Naive thymus-derived CD8-positive, alpha-beta T cell (primary cell): ENCODE measurements around the gene STK4. TPM values are rescaled to one million over a fixed set of nuclear protein-coding genes. Genes with fewer than 3 reads are reported as not detected.

ENCODE experiments used
- ATAC-seq, 2 donors: fragments of 150-1000 bp; cut with Tn5 transposase in 1 of 2; sonication (Bioruptor Pico), chemical (Tn5 transposase) in 1 of 2; 1 replicate in 1 of 2; 2 replicates in 1 of 2; pipeline ENCODE4 v1.10.0; 2021; ENCODE audit warnings: mild to moderate bottlenecking in 2 of 2, moderate library complexity in 2 of 2
- POLR2A ChIA-PET: fragments of 350-600 bp; sonication (Branson Sonifier 250); formaldehyde crosslinking; loops from one replicate; lab custom pipeline; 2021; ENCODE audit warnings: antibody characterized with exemption; lab: Charles Lee
- DNase-seq, 10 donors: peaks; one replicate each; pipeline versions ENCODE4 v3.0.0 to v3.0.0-alpha.2; 2020 to 2022
- H3K27ac Mint-ChIP-seq, 10 donors: one replicate each; pipeline ENCODE4 v1.8.0; 2020 to 2022; ENCODE audit warnings: mild to moderate bottlenecking in 10 of 10, mixed read lengths in 10 of 10, moderate library complexity in 4 of 10, inconsistent platforms in 1 of 10
- H3K27me3 Mint-ChIP-seq, 5 donors: one replicate each; pipeline ENCODE4 v1.8.0; 2021 to 2022; ENCODE audit warnings: mixed read lengths in 5 of 5
- H3K36me3 Mint-ChIP-seq, 3 donors: one replicate each; pipeline ENCODE4 v1.8.0; 2020 to 2022; ENCODE audit warnings: mixed read lengths in 3 of 3, mild to moderate bottlenecking in 2 of 3, inconsistent platforms in 1 of 3
- H3K4me1 Mint-ChIP-seq, 4 donors: one replicate each; pipeline ENCODE4 v1.8.0; 2021 to 2022; ENCODE audit warnings: mixed read lengths in 4 of 4
- H3K4me3 Mint-ChIP-seq, 10 donors: one replicate each; pipeline ENCODE4 v1.8.0; 2020 to 2022; ENCODE audit warnings: mild to moderate bottlenecking in 10 of 10, mixed read lengths in 10 of 10, moderate library complexity in 6 of 10, inconsistent platforms in 1 of 10
- H3K9me3 Mint-ChIP-seq, 9 donors: one replicate each; pipeline ENCODE4 v1.8.0; 2020 to 2022; ENCODE audit warnings: mixed read lengths in 9 of 9, mild to moderate bottlenecking in 3 of 9, inconsistent platforms in 1 of 9, moderate library complexity in 1 of 9
- polyA plus RNA-seq, 3 donors: library from polyadenylated mRNA; unstranded; fragments of 300-500 nt; fragmentation: Illumina TruSeq; gene quantifications; one replicate each; pipeline ENCODE4 v1.2.3, GENCODE V29; 2021
- total RNA-seq, 8 experiments: library from RNA in 2 of 8; stranded (reverse) in 2 of 8; gene quantifications; one replicate each; pipeline ENCODE4 v1.2.3 and lab custom pipeline; 2021 to 2026

STK4 gene
- 100 to 1,000 TPM; 342 to 354 TPM for total RNA-seq
- polyA plus RNA-seq, result 100 to 1,000 TPM; 178 to 192 (median 188) TPM
- 519 to 717 (median 643) reads per million in 6 experiments for total RNA-seq (lab: John Stamatoyannopoulos, UW)

GRCh38 chr20:44966030-44966961, at the start of gene STK4:
STK4 (plus strand) TSS chr20:44966512; CDS start chr20:44966569, 57 bp downstream.
- peak; percentile 92 to 97 (median 96) for DNase-seq
- Mint-ChIP-seq H3K27ac (peak within 1 kb of the TSS; percentile 81 to 98 (median 94)), H3K36me3 (peaks cover 0 to 12% (median 9%) of the 10 kb centered on the region in 3 donors), H3K4me3 (peak within 1 kb of the TSS; percentile 88 to 99 (median 96)), H3K4me1 (peaks cover 33 to 59% (median 49%) of the 10 kb centered on the region in 4 donors), H3K9me3 (no peaks in the 10 kb centered on the region), H3K27me3 (no peaks in the 10 kb centered on the region)
- ATAC-seq, result peak; percentile 77 to 83
- POLR2A ChIA-PET, result interaction anchor here (1.2 to 9.7 kb wide), 9 partner anchors 9 to 86 kb away, joined by 3 to 196 read pairs (median 12); partner anchors contain the start of gene YWHAB

DNA sequence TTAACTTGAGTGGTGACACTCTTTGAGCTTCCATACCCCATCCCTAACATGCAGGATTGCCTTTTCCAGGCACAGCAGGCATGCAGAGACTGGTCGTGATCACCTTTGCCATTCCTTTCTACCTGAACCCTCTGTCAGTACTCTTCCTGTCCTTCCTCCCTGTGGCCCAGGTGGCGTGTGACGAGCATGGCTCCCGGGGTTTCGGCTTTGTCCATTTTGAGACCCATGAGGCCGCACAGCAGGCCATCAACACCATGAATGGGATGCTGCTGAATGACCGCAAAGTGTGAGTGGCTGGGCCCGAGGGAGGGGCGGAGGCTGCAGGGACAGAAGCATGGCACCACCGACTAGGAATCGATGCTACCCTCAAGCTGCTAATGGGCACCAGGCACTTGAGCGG, 49.7 kb upstream of the STK4 start:
- no peaks in the 10 kb centered on the region for H3K27me3 Mint-ChIP-seq
- peak overlapping the region in 1 of 10 donors; percentile 14 for H3K27ac Mint-ChIP-seq
- H3K36me3 Mint-ChIP-seq, result peaks cover 0 to 29% (median 8%) of the 10 kb centered on the region in 3 donors
- DNase-seq (no peak), ATAC-seq (no peak)
- peaks cover 10 to 20% (median 12%) of the 10 kb centered on the region in 4 donors for H3K4me1 Mint-ChIP-seq
- H3K4me3 Mint-ChIP-seq, result no peak overlapping the region
- H3K9me3 Mint-ChIP-seq, result no peaks in the 10 kb centered on the region
- POLR2A ChIA-PET, result interaction anchor here (0.6 to 0.7 kb wide), 2 partner anchors 31 to 62 kb away, joined by 4 to 6 read pairs; partner anchors contain the start of gene YWHAB

- ATAC-seq (no peak), DNase-seq (no peak)
- POLR2A ChIA-PET, result interaction anchor here (0.6 to 0.9 kb wide), 3 partner anchors 8 to 62 kb away, joined by 3 to 6 read pairs (median 4); partner anchors contain the start of genes PABPC1L and YWHAB
- no peaks in the 10 kb centered on the region for H3K27me3 Mint-ChIP-seq
- H3K27ac Mint-ChIP-seq, result no peak overlapping the region
- H3K9me3 Mint-ChIP-seq, result no peaks in the 10 kb centered on the region
- H3K4me1 Mint-ChIP-seq, result peaks cover 9 to 18% (median 11%) of the 10 kb centered on the region in 4 donors
- no peak overlapping the region for H3K4me3 Mint-ChIP-seq
- peaks cover 0 to 33% (median 8%) of the 10 kb centered on the region in 3 donors for H3K36me3 Mint-ChIP-seq
Observed at GRCh38 chr20:44917399-44917798, 48.9 kb upstream of the STK4 start.

DNA sequence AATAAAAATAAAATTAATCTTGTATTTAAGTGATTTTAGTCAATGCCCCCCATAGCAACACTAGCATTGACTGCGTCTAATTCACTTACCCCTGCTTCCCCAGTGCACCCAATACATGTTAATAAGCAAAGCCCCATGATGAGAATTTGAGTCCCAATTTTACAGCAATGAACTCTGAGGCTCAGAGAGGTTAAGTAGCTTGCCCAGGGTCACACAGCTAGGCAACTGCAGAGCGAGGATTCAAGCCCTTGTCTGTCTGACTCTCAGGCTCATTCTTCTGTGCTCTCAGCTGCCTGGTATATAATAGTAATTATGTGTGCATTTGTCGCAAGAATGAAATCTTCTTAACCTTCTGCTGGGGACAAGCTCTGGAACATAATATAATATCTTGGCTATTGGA, 48.0 kb upstream of the STK4 start:
- Mint-ChIP-seq H3K9me3 (no peaks in the 10 kb centered on the region), H3K36me3 (peaks cover 0 to 37% (median 11%) of the 10 kb centered on the region in 3 donors), H3K4me1 (peaks cover 9 to 18% (median 11%) of the 10 kb centered on the region in 4 donors), H3K4me3 (no peak overlapping the region), H3K27ac (peak overlapping the region in 2 of 10 donors; percentile 24 to 71), H3K27me3 (no peaks in the 10 kb centered on the region)
- POLR2A ChIA-PET, result interaction anchor here (0.9 kb wide), 1 partner anchor 9 kb away, joined by 3 read pairs; the partner anchor contains the start of gene PABPC1L
- DNase-seq (no peak), ATAC-seq (no peak)

DNA sequence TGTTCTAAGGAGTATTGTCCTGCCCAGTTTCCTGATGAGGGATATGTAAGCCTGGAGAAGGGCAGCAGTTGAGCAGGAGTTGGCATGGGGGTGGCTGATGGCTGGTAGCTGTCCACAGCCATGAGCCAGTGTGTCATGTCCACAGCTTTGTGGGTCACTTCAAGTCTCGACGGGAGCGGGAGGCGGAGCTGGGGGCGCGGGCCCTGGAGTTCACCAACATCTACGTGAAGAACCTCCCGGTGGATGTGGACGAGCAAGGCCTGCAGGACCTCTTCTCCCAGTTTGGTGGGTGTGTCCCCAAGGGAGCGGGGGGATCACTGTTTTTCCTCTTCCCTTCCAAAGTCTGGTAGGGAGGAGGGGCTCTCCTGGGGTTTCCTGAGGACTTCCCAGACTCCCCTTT, 47.6 kb upstream of the STK4 start:
- Mint-ChIP-seq H3K4me3 (no peak overlapping the region), H3K36me3 (peaks cover 0 to 39% (median 11%) of the 10 kb centered on the region in 3 donors), H3K27me3 (no peaks in the 10 kb centered on the region), H3K27ac (peak overlapping the region in 2 of 10 donors; percentile 24 to 71), H3K4me1 (peaks cover 8 to 15% (median 11%) of the 10 kb centered on the region in 4 donors), H3K9me3 (no peaks in the 10 kb centered on the region)
- POLR2A ChIA-PET, result no interaction called here
- ATAC-seq, result no peak
- no peak for DNase-seq

GRCh38 chr20:44921447-44921846, 44.9 kb upstream of the STK4 start:
- Mint-ChIP-seq H3K27me3 (no peaks in the 10 kb centered on the region), H3K27ac (no peak overlapping the region), H3K4me1 (no peaks in the 10 kb centered on the region), H3K36me3 (peaks cover 0 to 46% (median 14%) of the 10 kb centered on the region in 3 donors), H3K9me3 (no peaks in the 10 kb centered on the region), H3K4me3 (no peak overlapping the region)
- no peak for ATAC-seq
- POLR2A ChIA-PET, result no interaction called here
- no peak for DNase-seq

GRCh38 chr20:44924541-44924940, 41.8 kb upstream of the STK4 start:
- no peak overlapping the region for H3K27ac Mint-ChIP-seq
- ATAC-seq (no peak), DNase-seq (no peak)
- no peak overlapping the region for H3K4me3 Mint-ChIP-seq
- H3K27me3 Mint-ChIP-seq, result no peaks in the 10 kb centered on the region
- H3K4me1 Mint-ChIP-seq, result no peaks in the 10 kb centered on the region
- no peaks in the 10 kb centered on the region for H3K9me3 Mint-ChIP-seq
- peaks cover 0 to 38% (median 9%) of the 10 kb centered on the region in 3 donors for H3K36me3 Mint-ChIP-seq
- POLR2A ChIA-PET, result no interaction called here

DNA sequence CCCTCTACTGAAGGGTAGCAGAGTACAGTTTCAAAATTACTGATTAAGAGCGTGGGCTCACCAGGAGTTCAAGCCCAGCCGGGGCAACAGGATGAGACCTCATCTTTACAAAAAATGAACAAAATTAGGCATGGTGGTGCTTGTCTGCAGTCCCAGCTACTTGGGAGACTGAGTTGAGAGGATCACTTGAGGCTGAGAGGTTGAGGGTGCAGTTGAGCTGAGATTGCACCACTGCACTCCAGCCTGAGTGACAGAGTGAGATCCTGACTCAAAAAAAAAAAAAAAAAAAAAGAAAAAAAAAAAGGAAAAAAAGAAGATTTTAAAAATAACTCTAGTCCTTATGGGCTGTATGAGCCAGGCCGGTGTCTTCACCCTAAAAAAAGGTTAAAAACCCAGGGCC, 37.7 kb upstream of the STK4 start:
- Mint-ChIP-seq H3K9me3 (no peaks in the 10 kb centered on the region), H3K36me3 (peaks cover 0 to 36% (median 14%) of the 10 kb centered on the region in 3 donors), H3K4me3 (no peak overlapping the region), H3K4me1 (peaks cover 0 to 1% (median 0%) of the 10 kb centered on the region in 4 donors), H3K27me3 (no peaks in the 10 kb centered on the region), H3K27ac (peak overlapping the region in 1 of 10 donors; percentile 27)
- ATAC-seq (no peak), DNase-seq (no peak)
- POLR2A ChIA-PET, result interaction anchor here (0.7 kb wide), 1 partner anchor 168 kb away, joined by 7 read pairs; no protein-coding TSS in a partner anchor

GRCh38 chr20:44930517-44931168, 35.7 kb upstream of the STK4 start:
- ATAC-seq, result no peak
- peak overlapping the region in 2 of 10 donors; percentile 48 to 75 for H3K27ac Mint-ChIP-seq
- no peak overlapping the region for H3K4me3 Mint-ChIP-seq
- peaks cover 0 to 27% (median 13%) of the 10 kb centered on the region in 3 donors for H3K36me3 Mint-ChIP-seq
- peaks cover 0 to 1% (median 0%) of the 10 kb centered on the region in 4 donors for H3K4me1 Mint-ChIP-seq
- H3K9me3 Mint-ChIP-seq, result no peaks in the 10 kb centered on the region
- H3K27me3 Mint-ChIP-seq, result no peaks in the 10 kb centered on the region
- POLR2A ChIA-PET, result interaction anchor here (0.5 kb wide), 1 partner anchor 17 kb away, joined by 6 read pairs; no protein-coding TSS in a partner anchor
- DNase-seq, result no peak

- POLR2A ChIA-PET, result interaction anchor here (0.6 kb wide), 1 partner anchor 44 kb away, joined by 3 read pairs; no protein-coding TSS in a partner anchor
- Mint-ChIP-seq H3K4me3 (no peak overlapping the region), H3K9me3 (no peaks in the 10 kb centered on the region), H3K4me1 (peaks cover 0 to 1% (median 0%) of the 10 kb centered on the region in 4 donors), H3K36me3 (peaks cover 0 to 37% (median 17%) of the 10 kb centered on the region in 3 donors), H3K27ac (no peak overlapping the region), H3K27me3 (no peaks in the 10 kb centered on the region)
- no peak for ATAC-seq
- no peak for DNase-seq
Observed at GRCh38 chr20:44931911-44932310, 34.4 kb upstream of the STK4 start.

DNA sequence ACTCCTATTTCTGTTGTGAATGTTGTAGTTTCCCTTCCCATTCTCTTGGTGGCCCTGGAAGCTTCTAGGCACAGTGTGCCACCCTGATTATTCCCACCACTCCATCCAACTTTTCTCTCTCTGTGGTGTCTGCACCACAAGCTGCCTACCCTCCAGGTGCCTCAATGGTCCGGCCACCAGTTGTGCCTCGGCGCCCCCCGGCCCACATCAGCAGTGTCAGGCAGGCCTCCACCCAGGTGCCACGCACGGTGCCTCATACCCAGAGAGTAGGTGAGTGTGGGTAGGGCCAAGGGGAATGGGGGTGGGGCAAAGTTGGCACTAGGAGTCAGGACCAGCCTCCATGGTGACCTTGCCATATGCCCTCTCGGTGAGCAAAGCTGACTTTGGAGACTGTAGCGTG, 33.4 kb upstream of the STK4 start:
- ATAC-seq (no peak), DNase-seq (no peak)
- Mint-ChIP-seq H3K4me1 (peaks cover 0 to 1% (median 0%) of the 10 kb centered on the region in 4 donors), H3K27me3 (no peaks in the 10 kb centered on the region), H3K9me3 (no peaks in the 10 kb centered on the region), H3K27ac (peak overlapping the region in 1 of 10 donors; percentile 37), H3K36me3 (peaks cover 0 to 44% (median 17%) of the 10 kb centered on the region in 3 donors), H3K4me3 (no peak overlapping the region)
- POLR2A ChIA-PET, result interaction anchor here (0.8 to 1.0 kb wide), 2 partner anchors 8 to 64 kb away, joined by 3 to 4 read pairs; no protein-coding TSS in a partner anchor

- H3K9me3 Mint-ChIP-seq, result no peaks in the 10 kb centered on the region
- peaks cover 0 to 59% (median 12%) of the 10 kb centered on the region in 3 donors for H3K36me3 Mint-ChIP-seq
- H3K4me3 Mint-ChIP-seq, result no peak overlapping the region
- H3K27me3 Mint-ChIP-seq, result no peaks in the 10 kb centered on the region
- no peak for DNase-seq
- ATAC-seq, result no peak
- no peak overlapping the region for H3K27ac Mint-ChIP-seq
- POLR2A ChIA-PET, result no interaction called here
- peaks cover 0 to under 1% (median 0%) of the 10 kb centered on the region in 4 donors for H3K4me1 Mint-ChIP-seq
Observed at GRCh38 chr20:44936510-44936909, 29.8 kb upstream of the STK4 start.
